K562 (cell line): ENCODE data around the gene PTPRO. TPM values are rescaled to one million over a fixed set of nuclear protein-coding genes. Genes with fewer than 3 reads are reported as not detected.

Source experiments
- ATAC-seq: fragments of 200-7000 bp; cut with Tn5 transposase; 3 replicates; pipeline ENCODE4 v1.9.1; 2020; ENCODE audit warnings: moderate library complexity
- BruUV-seq: library from RNA; stranded (reverse); fragments of 400-500 nt; replicated peaks from 2 replicates; lab custom pipeline; 2021; lab: Mats Ljungman, UMichigan
- CTCF ChIA-PET: fragments of 300-600 bp; formaldehyde crosslinking; extraction: SDS; loops from one replicate; lab custom pipeline; 2021; ENCODE audit warnings: low intra/inter-chr PET ratio; lab: Yijun Ruan, JAX
- POLR2A ChIA-PET: fragments of 300-600, 350-650 bp; sonication (Branson Sonifier 250); formaldehyde crosslinking; extraction: SDS; loops from one replicate; lab custom pipeline; 2021; ENCODE audit warnings: antibody characterized with exemption, inconsistent platforms; lab: Yijun Ruan, JAX
- DNase-seq, 4 experiments: peaks; one replicate each; pipeline versions ENCODE4 v3.0.0 to v3.0.0-alpha.2; 2011 to 2018; ENCODE audit warnings: low spot score in 3 of 4, mixed read lengths in 3 of 4; ENCODE audit errors: extremely low read depth in 1 of 4
- FAIRE-seq: peaks from 2 replicates; lab custom pipeline; 2011; peaks lifted over from hg19 to GRCh38; lab: Jason Lieb, UNC
- H2AFZ ChIP-seq: 2 replicates; pipeline ENCODE4 v1.6.0; 2011; ENCODE audit warnings: low read depth, low read length, control low read depth, inconsistent platforms
- H3K27ac ChIP-seq: fragments of 200-600 bp; 3 replicates; pipeline ENCODE4 v1.8.0; 2011; ENCODE audit warnings: low read depth, mild to moderate bottlenecking, control low read depth, inconsistent platforms, low read length, moderate library complexity, mixed read lengths; ENCODE audit errors: extremely low read depth
- H3K27me3 ChIP-seq, 2 experiments: fragments of 300-600 bp in 1 of 2; 2 replicates in 1 of 2; 3 replicates in 1 of 2; pipeline versions ENCODE4 v1.6.0 to v1.8.0; 2011; ENCODE audit warnings: inconsistent platforms in 2 of 2, low read length in 2 of 2, mild to moderate bottlenecking in 1 of 2, mixed read lengths in 1 of 2, moderate library complexity in 1 of 2; ENCODE audit not compliant: control insufficient read depth in 2 of 2, insufficient read depth in 2 of 2
- H3K36me3 ChIP-seq: fragments of 300-600 bp; 3 replicates; pipeline ENCODE4 v1.8.0; 2011; ENCODE audit warnings: mild to moderate bottlenecking, low read length, inconsistent platforms; ENCODE audit not compliant: control insufficient read depth, insufficient read depth
- H3K4me1 ChIP-seq, 2 experiments: fragments of 200-600 bp in 1 of 2; replicated peaks in 1 of 2; 2 replicates in 1 of 2; 3 replicates in 1 of 2; pipeline versions ENCODE4 v1.5.1 to v1.8.0; 2011; ENCODE audit warnings: inconsistent platforms in 2 of 2, low read length in 2 of 2, mild to moderate bottlenecking in 1 of 2, mixed read lengths in 1 of 2, moderate library complexity in 1 of 2; ENCODE audit not compliant: control insufficient read depth in 2 of 2, insufficient read depth in 2 of 2
- H3K4me2 ChIP-seq: 2 replicates; pipeline ENCODE4 v1.6.1; 2011; ENCODE audit warnings: low read length, control low read depth, inconsistent platforms, mixed read lengths; ENCODE audit not compliant: insufficient read depth
- H3K4me3 ChIP-seq: fragments of 200-600 bp; sonication (generic), shearing (Covaris generic); 2 replicates; pipeline ENCODE4 v1.5.1; 2016; ENCODE audit warnings: control low read depth, inconsistent platforms
- H3K79me2 ChIP-seq: fragments of 200-600 bp; 3 replicates; pipeline ENCODE4 v1.8.0; 2011; ENCODE audit warnings: low read length, inconsistent platforms; ENCODE audit not compliant: control insufficient read depth, insufficient read depth
- H3K9ac ChIP-seq, 2 experiments: 2 replicates each; pipeline versions ENCODE4 v1.6.0 to v1.6.1; 2011; ENCODE audit warnings: low read depth in 2 of 2, low read length in 2 of 2, control low read depth in 1 of 2, inconsistent platforms in 1 of 2, mild to moderate bottlenecking in 1 of 2, mixed read lengths in 1 of 2; ENCODE audit not compliant: insufficient read depth in 1 of 2
- H3K9me1 ChIP-seq: one replicate; pipeline ENCODE4 v1.6.0; 2011; ENCODE audit warnings: inconsistent platforms, mild to moderate bottlenecking, low read length, moderate library complexity; ENCODE audit not compliant: control insufficient read depth, insufficient read depth
- H3K9me3 ChIP-seq: replicated peaks from 2 replicates; pipeline ENCODE4 v1.5.1; 2011; ENCODE audit warnings: low read depth, low read length, inconsistent platforms; ENCODE audit not compliant: control insufficient read depth, insufficient read depth
- H4K20me1 ChIP-seq: replicated peaks from 2 replicates; pipeline ENCODE4 v1.6.1; 2011; ENCODE audit warnings: low read length, inconsistent platforms, mixed read lengths; ENCODE audit not compliant: control insufficient read depth, insufficient read depth
- BDP1 ChIP-seq: IDR thresholded peaks from 3 replicates; pipeline ENCODE4 v1.6.1; 2011; ENCODE audit not compliant: insufficient read length, insufficient read depth
- BRF1 ChIP-seq: IDR thresholded peaks from 3 replicates; pipeline ENCODE4 v1.6.1; 2011; ENCODE audit warnings: borderline replicate concordance, mild to moderate bottlenecking; ENCODE audit not compliant: insufficient read length; ENCODE audit errors: extremely low read depth
- ETV5 ChIP-seq: sonication (generic); formaldehyde crosslinking; IDR thresholded peaks from 2 replicates; pipeline ENCODE4 v1.4.0; 2020; ENCODE audit warnings: low read depth, mild to moderate bottlenecking, missing genetic modification reagents
- FOXK1 ChIP-seq: sonication (generic); formaldehyde crosslinking; IDR thresholded peaks from 2 replicates; pipeline ENCODE4 v1.8.0; 2022; ENCODE audit warnings: missing genetic modification reagents, mild to moderate bottlenecking, borderline replicate concordance
- FOXM1 ChIP-seq, 2 experiments: fragments of 450-650 bp in 1 of 2; sonication (generic) in 1 of 2; formaldehyde crosslinking in 1 of 2; IDR thresholded peaks; 2 replicates each; pipeline versions ENCODE4 v1.6.1 to v1.9.0; 2017 to 2022; ENCODE audit warnings: low read depth in 2 of 2, mild to moderate bottlenecking in 2 of 2, missing genetic modification reagents in 1 of 2, moderate library complexity in 1 of 2
- HNRNPUL1 ChIP-seq: fragments of 200-400 bp; formaldehyde crosslinking; IDR thresholded peaks from 2 replicates; pipeline ENCODE4 v1.6.1; 2017; ENCODE audit warnings: low read length
- SMAD4 ChIP-seq: fragments of 250-450 bp; sonication (Bioruptor Pico); conservative IDR thresholded peaks from 2 replicates; pipeline ENCODE4 v1.8.0; 2021; ENCODE audit warnings: inconsistent platforms, mild to moderate bottlenecking, moderate library complexity
- ZBTB17 ChIP-seq: fragments of 450-650 bp; formaldehyde crosslinking; IDR thresholded peaks from 2 replicates; pipeline ENCODE4 v1.4.0; 2020; ENCODE audit warnings: mild to moderate bottlenecking
- ZC3H8 ChIP-seq: fragments of 450-650 bp; IDR thresholded peaks from 2 replicates; pipeline ENCODE4 v1.6.1; 2017
- ZNF253 ChIP-seq: fragments of 250-450 bp; sonication (Bioruptor Pico); conservative IDR thresholded peaks from 2 replicates; pipeline ENCODE4 v1.6.1; 2021; ENCODE audit warnings: mild to moderate bottlenecking
- WGBS: fragments of 100-300 bp; shearing (Covaris generic); methylation state at CpG from one replicate; pipeline ENCODE4 v1.1.6; 2016; ENCODE audit warnings: low coverage, mixed read lengths; ENCODE audit not compliant: insufficient coverage; ENCODE audit errors: missing lambda C conversion rate; 5-methylcytosine and 5-hydroxymethylcytosine counted together
- in situ Hi-C: fragments of 300-500 bp; cut with MboI; formaldehyde crosslinking; loops from 4 replicates; pipeline ENCODE4 v1.15.0; 2018; ENCODE audit warnings: inconsistent platforms, mixed read lengths
- intact Hi-C: fragments of 100-400 bp; cut with micrococcal nuclease; formaldehyde crosslinking; loops from 2 replicates; pipeline ENCODE4 v1.14.2; 2022
- polyA plus RNA-seq, 8 experiments: library from polyadenylated mRNA; depleted of rRNA in 4 of 8; stranded (reverse) in 5 of 8; unstranded in 3 of 8; fragments of >200 nt; fragmentation: Nextera tagmentation in 2 of 8; fragmentation: Illumina TruSeq in 1 of 8; extraction: Ambion mirVana in 2 of 8; extraction: Trizol in 1 of 8; gene quantifications; 2 replicates each; pipeline versions ENCODE4 v1.2.1 to v1.2.3, GENCODE V29; 2011 to 2014; ENCODE audit warnings: inconsistent platforms in 1 of 8, missing spikeins in 1 of 8
- total RNA-seq, 7 experiments: library from RNA; depleted of rRNA in 6 of 7; stranded (reverse); fragments of >200 nt in 6 of 7; fragmentation: Illumina TruSeq in 2 of 7; extraction: Trizol in 2 of 7; gene quantifications; 2 replicates each; pipeline versions ENCODE4 v1.2.1 to v1.2.3, GENCODE V29; 2011 to 2021; ENCODE audit warnings: low replicate concordance in 1 of 7
- TF ChIP-seq, protein P1 (sequence below): fragments of 250-450 bp; sonication (Bioruptor Pico); IDR thresholded peaks from 2 replicates; pipeline ENCODE4 v1.4.0; 2020; ENCODE audit warnings: borderline replicate concordance
- TF ChIP-seq, protein P2 (sequence below): fragments of 200-800 bp; sonication (Bioruptor generic); IDR thresholded peaks from 2 replicates; pipeline ENCODE4 v1.6.1; 2017; ENCODE audit warnings: missing genetic modification characterization, missing compliant biosample characterization

The PTPRO gene
- total and polyA plus RNA-seq, 9 of the 15 experiments (the other 6 are each of a cell fraction or from before 2014, with no cell fraction given), result 0.22 TPM; not detected in 8

GRCh38 chr12:15293731-15294130 is 28.6 kb upstream of the PTPRO start:
- TF ChIP-seq, protein P1, sequence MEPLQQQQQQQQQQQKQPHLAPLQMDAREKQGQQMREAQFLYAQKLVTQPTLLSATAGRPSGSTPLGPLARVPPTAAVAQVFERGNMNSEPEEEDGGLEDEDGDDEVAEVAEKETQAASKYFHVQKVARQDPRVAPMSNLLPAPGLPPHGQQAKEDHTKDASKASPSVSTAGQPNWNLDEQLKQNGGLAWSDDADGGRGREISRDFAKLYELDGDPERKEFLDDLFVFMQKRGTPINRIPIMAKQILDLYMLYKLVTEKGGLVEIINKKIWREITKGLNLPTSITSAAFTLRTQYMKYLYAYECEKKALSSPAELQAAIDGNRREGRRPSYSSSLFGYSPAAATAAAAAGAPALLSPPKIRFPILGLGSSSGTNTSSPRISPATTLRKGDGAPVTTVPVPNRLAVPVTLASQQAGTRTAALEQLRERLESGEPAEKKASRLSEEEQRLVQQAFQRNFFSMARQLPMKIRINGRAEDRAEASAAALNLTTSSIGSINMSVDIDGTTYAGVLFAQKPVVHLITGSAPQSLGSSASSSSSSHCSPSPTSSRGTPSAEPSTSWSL (CRISPR knock-in tag), result no peak
- no peak for TF ChIP-seq FOXK1 (CRISPR knock-in tag)
- TF ChIP-seq BDP1, result no peak
- intact Hi-C loops, result no loop called here
- H3K79me2 ChIP-seq, result no peaks in the 10 kb centered on the region
- DNase-seq (no peak), FAIRE-seq (no peak), ATAC-seq (no peak)
- ChIA-PET POLR2A (no interaction called here), CTCF (no interaction called here)
- no peak overlapping the region for H3K4me2 ChIP-seq
- H3K4me1 ChIP-seq, result no peaks in the 10 kb centered on the region
- H3K9me1 ChIP-seq, result no peaks in the 10 kb centered on the region
- no peak overlapping the region for H3K27ac ChIP-seq
- no peak overlapping the region for H3K4me3 ChIP-seq
- no peaks in the 10 kb centered on the region for H3K9me3 ChIP-seq
- H3K36me3 ChIP-seq, result no peaks in the 10 kb centered on the region
- no TSS peak for BruUV-seq
- H2AFZ ChIP-seq, result no peak overlapping the region
- no peak overlapping the region for H3K9ac ChIP-seq
- H3K27me3 ChIP-seq, result no peaks in the 10 kb centered on the region
- 8% methylated on average over 3 of the region's 3 CpGs for WGBS
- in situ Hi-C loops, result no loop called here
- H4K20me1 ChIP-seq, result no peaks in the 10 kb centered on the region

GRCh38 chr12:15299947-15300346 is 22.4 kb upstream of the PTPRO start:
- Histone ChIP-seq H2AFZ (no peak overlapping the region), H3K4me1 (no peaks in the 10 kb centered on the region), H3K36me3 (no peaks in the 10 kb centered on the region), H3K4me2 (no peak overlapping the region), H3K4me3 (no peak overlapping the region), H4K20me1 (no peaks in the 10 kb centered on the region), H3K79me2 (no peaks in the 10 kb centered on the region), H3K27me3 (no peaks in the 10 kb centered on the region), H3K9me3 (no peaks in the 10 kb centered on the region), H3K9ac (no peak overlapping the region), H3K9me1 (no peaks in the 10 kb centered on the region), H3K27ac (no peak overlapping the region)
- DNase-seq (no peak), FAIRE-seq (no peak), ATAC-seq (no peak)
- BruUV-seq, result no TSS peak
- ChIA-PET POLR2A (no interaction called here), CTCF (no interaction called here)
- 0% methylated on average over 1 of the region's 2 CpGs for WGBS
- in situ Hi-C loops, result no loop called here
- intact Hi-C loops, result no loop called here
- TF ChIP-seq FOXM1 (IDR thresholded peaks at IDR 0.05; ENCODE audit: low read depth) (no peak), FOXM1 (CRISPR knock-in tag; IDR thresholded peaks at IDR 0.05; ENCODE audit: low read depth) (no peak), BRF1 (no peak), ETV5 (no peak), SMAD4 (CRISPR knock-in tag) (no peak), ZNF253 (no peak), ZBTB17 (CRISPR knock-in tag) (no peak), ZC3H8 (no peak), HNRNPUL1 (no peak)
- TF ChIP-seq, protein P2, sequence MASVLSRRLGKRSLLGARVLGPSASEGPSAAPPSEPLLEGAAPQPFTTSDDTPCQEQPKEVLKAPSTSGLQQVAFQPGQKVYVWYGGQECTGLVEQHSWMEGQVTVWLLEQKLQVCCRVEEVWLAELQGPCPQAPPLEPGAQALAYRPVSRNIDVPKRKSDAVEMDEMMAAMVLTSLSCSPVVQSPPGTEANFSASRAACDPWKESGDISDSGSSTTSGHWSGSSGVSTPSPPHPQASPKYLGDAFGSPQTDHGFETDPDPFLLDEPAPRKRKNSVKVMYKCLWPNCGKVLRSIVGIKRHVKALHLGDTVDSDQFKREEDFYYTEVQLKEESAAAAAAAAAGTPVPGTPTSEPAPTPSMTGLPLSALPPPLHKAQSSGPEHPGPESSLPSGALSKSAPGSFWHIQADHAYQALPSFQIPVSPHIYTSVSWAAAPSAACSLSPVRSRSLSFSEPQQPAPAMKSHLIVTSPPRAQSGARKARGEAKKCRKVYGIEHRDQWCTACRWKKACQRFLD (CRISPR knock-in tag), result no peak
